Cardiac fibroblast (primary cell): Measurements from ENCODE around the gene PPARGC1A.

Source experiments
- DNase-seq, 2 donors: peaks; one replicate each; pipeline versions ENCODE4 v3.0.0 to v3.0.0-alpha.2; 2010; ENCODE audit warnings: low read depth in 2 of 2
- H3K4me3 ChIP-seq, 2 donors: replicated peaks in 1 of 2; 1 replicate in 1 of 2; 2 replicates in 1 of 2; pipeline ENCODE4 v1.5.1; 2011; ENCODE audit warnings: low read depth in 2 of 2, low read length in 2 of 2, mild to moderate bottlenecking in 2 of 2, moderate library complexity in 1 of 2
- CTCF ChIP-seq: IDR thresholded peaks from one replicate; pipeline ENCODE4 v1.5.1; 2011; ENCODE audit warnings: low read depth, mild to moderate bottlenecking, low read length, inconsistent platforms

Gene PPARGC1A

GRCh38 chr4:23822181-23822580, 67.7 kb downstream of the PPARGC1A start:
- DNase-seq: peak in 1 of 2 donors; percentile 9
- no peak for TF ChIP-seq CTCF
- no peak overlapping the region for H3K4me3 ChIP-seq

GRCh38 chr4:23819041-23819511, 70.8 kb downstream of the PPARGC1A start:
- H3K4me3 ChIP-seq: no peak overlapping the region
- DNase-seq: peak; percentile 9 to 54
- TF ChIP-seq CTCF: no peak

GRCh38 chr4:23818097-23818885, 71.6 kb downstream of the PPARGC1A start:
- no peak overlapping the region for H3K4me3 ChIP-seq
- no peak for TF ChIP-seq CTCF
- DNase-seq: no peak

GRCh38 chr4:23814996-23815660, 74.7 kb downstream of the PPARGC1A start:
- DNase-seq: no peak
- no peak for TF ChIP-seq CTCF
- H3K4me3 ChIP-seq: no peak overlapping the region

GRCh38 chr4:23814587-23814986, 75.3 kb downstream of the PPARGC1A start:
- no peak for DNase-seq
- no peak for TF ChIP-seq CTCF
- H3K4me3 ChIP-seq: no peak overlapping the region

GRCh38 chr4:23811161-23811560, 78.7 kb downstream of the PPARGC1A start:
- TF ChIP-seq CTCF: no peak
- no peak for DNase-seq
- H3K4me3 ChIP-seq: no peak overlapping the region
